SK-N-MC (cell line): ENCODE data around the gene LAMA3.
"Not testable (repeated sequence)": the region's sequence is repeated elsewhere in the genome, so short reads cannot be mapped to it uniquely, and the experiment has no call there.

Experiments used
- DNase-seq: peaks from one replicate; pipeline ENCODE4 v3.0.0-alpha.2; 2011; ENCODE audit warnings: low read depth, low spot score
- H3K27ac ChIP-seq: fragments of 200-600 bp; sonication (generic); 2 replicates; pipeline ENCODE4 v1.5.1; 2016; ENCODE audit warnings: mixed run types
- H3K36me3 ChIP-seq: fragments of 200-600 bp; sonication (generic); 2 replicates; pipeline ENCODE4 v1.6.1; 2017; ENCODE audit warnings: antibody characterized with exemption, low read length, mixed read lengths; ENCODE audit not compliant: insufficient read depth
- H3K4me3 ChIP-seq: fragments of 200-600 bp; sonication (generic); 2 replicates; pipeline ENCODE4 v1.5.1; 2016
- H3K9ac ChIP-seq: fragments of 200-600 bp; sonication (generic); 2 replicates; pipeline ENCODE4 v1.8.0; 2017; ENCODE audit warnings: mixed run types, mixed read lengths; ENCODE audit not compliant: insufficient read length
- H3K9me3 ChIP-seq: fragments of 200-600 bp; sonication (generic); 2 replicates; pipeline ENCODE4 v1.6.1; 2017; ENCODE audit warnings: low read depth, mild to moderate bottlenecking, antibody characterized with exemption, low read length, moderate library complexity, mixed read lengths
- EZH2 ChIP-seq: fragments of 200-600 bp; sonication (generic); IDR thresholded peaks from one replicate; pipeline ENCODE4 v1.6.1; 2017; ENCODE audit warnings: antibody characterized with exemption
- FOXP2 ChIP-seq: optimal IDR thresholded peaks from 2 replicates; pipeline ENCODE3; 2011; ENCODE audit warnings: mild to moderate bottlenecking, moderate library complexity; ENCODE audit not compliant: insufficient read depth; ENCODE audit errors: extremely low read length, control extremely low read depth
- POLR2AphosphoS5 ChIP-seq: IDR thresholded peaks from 2 replicates; pipeline ENCODE4 v1.6.1; 2012; ENCODE audit warnings: mild to moderate bottlenecking, low read depth, low read length, borderline replicate concordance

LAMA3 gene

GRCh38 chr18:23710068-23710527, 20.8 kb downstream of the LAMA3 start:
- Histone ChIP-seq H3K9ac (no peak overlapping the region), H3K9me3 (no peaks in the 10 kb centered on the region), H3K4me3 (no peak overlapping the region), H3K27ac (no peak overlapping the region), H3K36me3 (no peaks in the 10 kb centered on the region)
- no peak for DNase-seq
- TF ChIP-seq EZH2 (no peak), FOXP2 (no peak), POLR2AphosphoS5 (no peak)

GRCh38 chr18:23710946-23711345, 21.7 kb downstream of the LAMA3 start:
- Histone ChIP-seq H3K4me3 (no peak overlapping the region), H3K9me3 (no peaks in the 10 kb centered on the region), H3K36me3 (no peaks in the 10 kb centered on the region), H3K9ac (no peak overlapping the region), H3K27ac (no peak overlapping the region)
- TF ChIP-seq EZH2 = no peak
- no peak for TF ChIP-seq POLR2AphosphoS5
- no peak for TF ChIP-seq FOXP2
- no peak for DNase-seq

GRCh38 chr18:23711426-23711825, 22.2 kb downstream of the LAMA3 start:
- Histone ChIP-seq H3K4me3 (0 out of 2 replicates have a peak overlapping the region, but pooled peaks have one; percentile 12), H3K27ac (no peak overlapping the region), H3K9ac (no peak overlapping the region), H3K36me3 (no peaks in the 10 kb centered on the region), H3K9me3 (no peaks in the 10 kb centered on the region)
- TF ChIP-seq FOXP2 = no peak
- no peak for TF ChIP-seq POLR2AphosphoS5
- no peak for TF ChIP-seq EZH2
- no peak for DNase-seq

GRCh38 chr18:23712445-23712844, 23.2 kb downstream of the LAMA3 start:
- DNase-seq = no peak
- no peak overlapping the region for H3K27ac ChIP-seq

GRCh38 chr18:23714576-23714975, 25.3 kb downstream of the LAMA3 start:
- no peak for TF ChIP-seq POLR2AphosphoS5
- no peak for TF ChIP-seq EZH2
- no peak for TF ChIP-seq FOXP2
- Histone ChIP-seq H3K4me3 (no peak overlapping the region), H3K9me3 (no peaks in the 10 kb centered on the region), H3K9ac (no peak overlapping the region), H3K36me3 (no peaks in the 10 kb centered on the region), H3K27ac (no peak overlapping the region)
- DNase-seq = no peak

More at GRCh38 chr18:23712445-23712844, 23.2 kb downstream of the LAMA3 start:
- Histone ChIP-seq H3K9me3 (no peaks in the 10 kb centered on the region), H3K4me3 (no peak overlapping the region), H3K9ac (no peak overlapping the region), H3K36me3 (no peaks in the 10 kb centered on the region)
- no peak for TF ChIP-seq POLR2AphosphoS5

GRCh38 chr18:23716079-23716478, 26.8 kb downstream of the LAMA3 start:
- H3K27ac ChIP-seq, H3K4me3 ChIP-seq, H3K9me3 ChIP-seq, H3K36me3 ChIP-seq, DNase-seq, H3K9ac ChIP-seq: not testable (repeated sequence)

GRCh38 chr18:23716516-23716915, 27.3 kb downstream of the LAMA3 start:
- H3K9ac ChIP-seq = no peak overlapping the region
- H3K4me3 ChIP-seq = no peak overlapping the region
- TF ChIP-seq EZH2 (no peak), POLR2AphosphoS5 (no peak), FOXP2 (no peak)
- no peaks in the 10 kb centered on the region for H3K36me3 ChIP-seq
- no peak overlapping the region for H3K27ac ChIP-seq
- H3K9me3 ChIP-seq = no peaks in the 10 kb centered on the region
- no peak for DNase-seq

GRCh38 chr18:23716966-23717365, 27.7 kb downstream of the LAMA3 start:
- no peak for TF ChIP-seq POLR2AphosphoS5
- TF ChIP-seq FOXP2 = no peak
- no peak for TF ChIP-seq EZH2
- H3K36me3 ChIP-seq = no peaks in the 10 kb centered on the region
- no peak overlapping the region for H3K9ac ChIP-seq
- no peak overlapping the region for H3K4me3 ChIP-seq
- H3K27ac ChIP-seq = no peak overlapping the region
- no peak for DNase-seq
- H3K9me3 ChIP-seq = no peaks in the 10 kb centered on the region

GRCh38 chr18:23718243-23718720, 29.0 kb downstream of the LAMA3 start:
- H3K27ac ChIP-seq = no peak overlapping the region
- no peak overlapping the region for H3K9ac ChIP-seq

GRCh38 chr18:23718731-23719130, 29.5 kb downstream of the LAMA3 start:
- Histone ChIP-seq H3K9ac (no peak overlapping the region), H3K36me3 (no peaks in the 10 kb centered on the region), H3K4me3 (no peak overlapping the region), H3K9me3 (no peaks in the 10 kb centered on the region), H3K27ac (no peak overlapping the region)
- DNase-seq = no peak
- TF ChIP-seq EZH2 (no peak), POLR2AphosphoS5 (no peak), FOXP2 (no peak)

More at GRCh38 chr18:23718243-23718720, 29.0 kb downstream of the LAMA3 start:
- no peak for DNase-seq
- no peak for TF ChIP-seq EZH2
- no peak for TF ChIP-seq FOXP2
- TF ChIP-seq POLR2AphosphoS5 = no peak
- Histone ChIP-seq H3K9me3 (no peaks in the 10 kb centered on the region), H3K4me3 (no peak overlapping the region), H3K36me3 (no peaks in the 10 kb centered on the region)
